ENCODE data around the gene NPHP4. TPM values are rescaled to one million over a fixed set of nuclear protein-coding genes. Genes with fewer than 3 reads are reported as not detected.

Gene NPHP4
- total RNA-seq, 1 donor from 2014 or later, result 3.2 TPM

DNA sequence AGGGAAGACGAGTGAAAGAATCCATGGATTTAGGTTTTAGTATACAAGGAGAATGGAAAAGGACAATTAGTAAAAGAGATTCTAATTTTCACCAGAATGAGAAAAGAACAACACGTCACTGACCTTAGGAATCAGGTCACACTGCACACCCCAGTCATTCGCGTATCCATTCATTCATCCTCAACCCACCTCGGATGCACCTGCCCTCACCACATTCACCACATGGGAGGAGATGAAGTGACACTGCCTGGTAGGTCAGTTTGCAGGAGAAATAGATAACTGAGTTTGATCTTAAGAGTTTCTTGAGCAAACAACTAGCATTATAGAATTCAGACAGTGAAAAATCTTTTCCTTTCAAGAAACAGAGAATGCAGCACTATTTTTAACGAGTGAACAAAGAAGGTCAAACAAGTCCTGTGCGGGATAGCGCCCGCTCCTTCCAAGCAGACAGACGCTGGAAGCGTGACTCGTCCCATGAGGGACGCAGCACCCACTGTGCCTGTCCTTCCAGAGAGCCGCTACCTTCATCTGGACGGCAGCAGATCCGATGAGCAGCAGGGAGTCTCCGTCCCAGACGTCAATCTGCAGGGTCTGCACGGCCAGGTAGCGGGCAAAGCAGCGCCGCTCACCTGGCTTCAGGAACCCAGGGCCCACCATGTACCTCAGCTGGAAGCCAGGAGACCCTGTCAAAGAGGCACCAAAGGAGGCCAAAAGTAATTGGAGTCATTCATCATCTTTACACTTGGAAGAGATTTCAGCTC is 101.7 kb downstream of the NPHP4 start:
- Histone ChIP-seq H3K27me3 (ENCODE audit: control insufficient read depth, insufficient read depth, low read length) (no peaks in the 10 kb centered on the region), H3K4me3 (ENCODE audit: low read depth, low read length) (no peak overlapping the region), H3K36me3 (ENCODE audit: control insufficient read depth, insufficient read depth, low read length) (no peaks in the 10 kb centered on the region)
- DNase-seq (ENCODE audit: low read depth) (no peak), FAIRE-seq (peak; percentile 70)
- TF ChIP-seq, protein P1, sequence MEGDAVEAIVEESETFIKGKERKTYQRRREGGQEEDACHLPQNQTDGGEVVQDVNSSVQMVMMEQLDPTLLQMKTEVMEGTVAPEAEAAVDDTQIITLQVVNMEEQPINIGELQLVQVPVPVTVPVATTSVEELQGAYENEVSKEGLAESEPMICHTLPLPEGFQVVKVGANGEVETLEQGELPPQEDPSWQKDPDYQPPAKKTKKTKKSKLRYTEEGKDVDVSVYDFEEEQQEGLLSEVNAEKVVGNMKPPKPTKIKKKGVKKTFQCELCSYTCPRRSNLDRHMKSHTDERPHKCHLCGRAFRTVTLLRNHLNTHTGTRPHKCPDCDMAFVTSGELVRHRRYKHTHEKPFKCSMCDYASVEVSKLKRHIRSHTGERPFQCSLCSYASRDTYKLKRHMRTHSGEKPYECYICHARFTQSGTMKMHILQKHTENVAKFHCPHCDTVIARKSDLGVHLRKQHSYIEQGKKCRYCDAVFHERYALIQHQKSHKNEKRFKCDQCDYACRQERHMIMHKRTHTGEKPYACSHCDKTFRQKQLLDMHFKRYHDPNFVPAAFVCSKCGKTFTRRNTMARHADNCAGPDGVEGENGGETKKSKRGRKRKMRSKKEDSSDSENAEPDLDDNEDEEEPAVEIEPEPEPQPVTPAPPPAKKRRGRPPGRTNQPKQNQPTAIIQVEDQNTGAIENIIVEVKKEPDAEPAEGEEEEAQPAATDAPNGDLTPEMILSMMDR (IDR thresholded peaks at IDR 0.05; ENCODE audit: insufficient read depth, low read length, severe bottlenecking), result no peak

DNA sequence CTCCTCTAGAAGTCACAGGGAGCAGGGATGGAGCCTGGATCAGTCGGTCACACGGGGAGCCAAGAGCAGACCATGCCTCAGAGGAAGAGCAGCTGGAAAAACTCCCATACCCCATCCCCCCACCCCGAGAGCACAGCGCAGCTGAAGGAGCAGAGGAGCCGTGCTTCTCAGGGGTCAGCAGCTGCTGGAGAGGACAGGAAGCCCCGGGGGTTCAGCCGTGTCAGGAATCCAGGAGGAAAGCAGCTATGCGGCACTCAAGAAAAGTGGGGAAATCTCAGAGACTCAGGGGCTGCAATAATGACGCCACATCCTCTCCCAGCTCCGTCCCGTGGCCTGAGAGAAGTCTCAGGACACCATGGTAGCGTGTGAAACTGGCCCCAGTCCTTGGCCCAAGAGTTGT is 102.3 kb downstream of the NPHP4 start:
- no peak for FAIRE-seq
- TF ChIP-seq, protein P1 (IDR thresholded peaks at IDR 0.05; ENCODE audit: insufficient read depth, low read length, severe bottlenecking), result no peak
- H3K4me3 ChIP-seq (ENCODE audit: low read depth, low read length), result no peak overlapping the region
- no peaks in the 10 kb centered on the region for H3K36me3 ChIP-seq (ENCODE audit: control insufficient read depth, insufficient read depth, low read length)
- no peaks in the 10 kb centered on the region for H3K27me3 ChIP-seq (ENCODE audit: control insufficient read depth, insufficient read depth, low read length)
- no peak for DNase-seq (ENCODE audit: low read depth)

DNA sequence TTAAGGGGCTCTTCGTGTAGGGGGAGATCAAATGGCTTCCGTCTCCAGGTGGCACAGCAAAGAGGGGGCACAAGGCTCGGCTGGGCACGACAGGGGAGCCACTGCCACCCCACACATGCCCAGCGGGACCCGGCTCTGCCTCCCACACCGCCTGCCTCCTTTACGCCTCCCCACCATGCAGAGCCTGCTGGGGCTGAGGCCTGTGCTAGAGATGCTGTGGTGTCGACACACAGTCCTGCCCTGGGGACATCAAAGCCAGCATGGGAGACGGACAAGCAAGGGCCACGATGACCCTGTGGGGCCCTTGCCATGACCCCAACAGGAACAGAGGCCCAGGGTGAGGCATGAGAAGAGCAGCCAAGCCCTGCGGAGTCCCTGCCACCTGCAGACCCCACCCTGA is 102.8 kb downstream of the NPHP4 start:
- no peaks in the 10 kb centered on the region for H3K36me3 ChIP-seq (ENCODE audit: control insufficient read depth, insufficient read depth, low read length)
- FAIRE-seq, result no peak

DNA sequence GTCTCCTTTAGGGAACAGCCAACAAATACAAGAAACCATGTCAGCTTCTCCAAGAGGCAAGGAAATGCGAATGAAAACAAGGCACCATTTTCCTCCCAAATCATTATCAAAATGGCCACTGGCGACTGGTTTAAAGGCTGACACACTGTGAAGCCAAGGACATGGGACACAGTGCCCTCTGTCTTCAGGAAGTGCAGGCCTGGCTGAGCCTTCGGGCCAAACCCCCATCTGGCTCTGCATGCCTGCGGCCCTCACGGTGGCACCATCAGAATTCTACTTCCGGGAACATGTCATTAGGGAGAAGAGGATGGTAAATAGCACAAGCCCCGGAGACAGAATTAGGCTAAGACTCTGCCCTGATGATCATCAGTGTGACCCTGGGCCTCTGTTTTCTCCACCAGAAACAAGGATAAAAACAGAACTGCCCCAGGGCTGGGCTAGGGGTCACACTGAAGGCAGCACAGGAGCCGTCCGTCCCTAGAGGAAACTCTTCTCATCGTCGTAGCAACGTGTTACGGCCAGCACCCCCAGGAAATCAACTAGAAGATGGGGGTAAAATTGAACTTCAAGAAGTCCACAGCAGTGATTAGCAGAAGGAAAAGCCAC is 103.5 kb downstream of the NPHP4 start:
- TF ChIP-seq, protein P1 (IDR thresholded peaks at IDR 0.05; ENCODE audit: insufficient read depth, low read length, severe bottlenecking), result no peak
- Histone ChIP-seq H3K4me3 (ENCODE audit: low read depth, low read length) (no peak overlapping the region), H3K27me3 (ENCODE audit: control insufficient read depth, insufficient read depth, low read length) (no peaks in the 10 kb centered on the region), H3K36me3 (ENCODE audit: control insufficient read depth, insufficient read depth, low read length) (no peaks in the 10 kb centered on the region)
- DNase-seq (ENCODE audit: low read depth) (no peak), FAIRE-seq (no peak)

More for the DNA sequence above, 102.8 kb downstream of the NPHP4 start:
- H3K27me3 ChIP-seq (ENCODE audit: control insufficient read depth, insufficient read depth, low read length), result no peaks in the 10 kb centered on the region
- TF ChIP-seq, protein P1 (IDR thresholded peaks at IDR 0.05; ENCODE audit: insufficient read depth, low read length, severe bottlenecking), result no peak
- no peak for DNase-seq (ENCODE audit: low read depth)
- H3K4me3 ChIP-seq (ENCODE audit: low read depth, low read length), result no peak overlapping the region

DNA sequence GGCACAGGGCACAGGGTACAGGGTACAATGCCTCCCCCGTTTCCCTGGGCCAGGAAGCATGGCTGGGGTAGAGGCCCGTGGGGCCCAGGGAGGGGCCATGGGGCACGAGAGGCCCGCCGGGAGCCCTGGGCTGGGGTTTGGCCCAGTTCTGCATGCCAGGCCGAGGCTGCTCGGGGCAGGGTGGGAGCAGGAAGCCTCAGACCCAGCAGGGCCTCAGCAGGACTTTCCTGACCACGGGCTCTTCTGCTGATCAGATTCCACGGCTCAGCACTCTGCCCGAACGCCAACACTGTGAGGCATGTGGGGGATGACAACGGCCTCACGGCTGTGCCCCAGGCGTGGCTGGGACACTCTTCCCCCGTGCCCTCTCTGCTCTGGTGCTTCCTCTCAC is 104.3 kb downstream of the NPHP4 start:
- DNase-seq (ENCODE audit: low read depth) (no peak), FAIRE-seq (no peak)
- TF ChIP-seq, protein P1 (IDR thresholded peaks at IDR 0.05; ENCODE audit: insufficient read depth, low read length, severe bottlenecking), result no peak
- Histone ChIP-seq H3K36me3 (ENCODE audit: control insufficient read depth, insufficient read depth, low read length) (no peaks in the 10 kb centered on the region), H3K4me3 (ENCODE audit: low read depth, low read length) (no peak overlapping the region), H3K27me3 (ENCODE audit: control insufficient read depth, insufficient read depth, low read length) (no peaks in the 10 kb centered on the region)
